A673 (cell line): ENCODE results near the gene PCSK7. TPM values are rescaled to one million over a fixed set of nuclear protein-coding genes. Genes with fewer than 3 reads are reported as not detected.

Experiments used
- BruUV-seq: library from RNA; stranded (reverse); fragments of 400-500 nt; replicated peaks from 2 replicates; lab custom pipeline; 2021; lab: Mats Ljungman, UMichigan
- CTCF ChIA-PET: fragments of 300-600 bp; sonication (Branson Sonifier 250); formaldehyde crosslinking; loops from one replicate; lab custom pipeline; 2022; ENCODE audit warnings: antibody characterized with exemption; lab: Charles Lee
- POLR2A ChIA-PET: fragments of 300-600 bp; sonication (Branson Sonifier 250); formaldehyde crosslinking; loops from one replicate; lab custom pipeline; 2022; ENCODE audit warnings: antibody characterized with exemption; ENCODE audit not compliant: low non-redundant PET; lab: Charles Lee
- DNase-seq: peaks from one replicate; pipeline ENCODE4 v3.0.0-alpha.2; 2015; ENCODE audit warnings: low spot score
- H3K27ac ChIP-seq: fragments of 200-600 bp; sonication (generic); 2 replicates; pipeline ENCODE4 v1.5.1; 2016; ENCODE audit warnings: mixed run types, low read depth, mild to moderate bottlenecking, mixed read lengths, antibody characterized with exemption, low read length; ENCODE audit not compliant: poor library complexity, severe bottlenecking
- H3K27me3 ChIP-seq: fragments of 200-600 bp; sonication (generic); replicated peaks from 2 replicates; pipeline ENCODE4 v1.6.1; 2017; ENCODE audit warnings: mixed run types, low read depth, mild to moderate bottlenecking, mixed read lengths, antibody characterized with exemption, low read length; ENCODE audit not compliant: insufficient read depth, poor library complexity
- H3K36me3 ChIP-seq: fragments of 200-600 bp; sonication (generic); 2 replicates; pipeline ENCODE4 v1.6.1; 2016; ENCODE audit warnings: mixed run types, mild to moderate bottlenecking, mixed read lengths, antibody characterized with exemption, low read length; ENCODE audit not compliant: insufficient read depth, poor library complexity, severe bottlenecking
- H3K4me1 ChIP-seq: fragments of 200-600 bp; sonication (generic); 2 replicates; pipeline ENCODE4 v1.6.1; 2017; ENCODE audit warnings: mixed run types, mild to moderate bottlenecking, mixed read lengths, antibody characterized with exemption, low read length; ENCODE audit not compliant: insufficient read depth, poor library complexity, severe bottlenecking
- H3K4me3 ChIP-seq: fragments of 200-600 bp; sonication (generic); 2 replicates; pipeline ENCODE4 v1.5.1; 2016; ENCODE audit warnings: low read depth, mixed run types, mild to moderate bottlenecking, mixed read lengths, low read length; ENCODE audit not compliant: poor library complexity, severe bottlenecking
- H3K9me3 ChIP-seq: fragments of 200-600 bp; sonication (generic); 2 replicates; pipeline ENCODE4 v1.6.1; 2016; ENCODE audit warnings: mixed run types, low read depth, mild to moderate bottlenecking, mixed read lengths, antibody characterized with exemption, low read length; ENCODE audit not compliant: poor library complexity, severe bottlenecking
- EZH2 ChIP-seq: fragments of 200-600 bp; sonication (generic); IDR thresholded peaks from 2 replicates; pipeline ENCODE4 v1.6.1; 2017; ENCODE audit warnings: borderline replicate concordance, low read depth, mild to moderate bottlenecking, mixed read lengths, antibody characterized with exemption, low read length; ENCODE audit not compliant: poor library complexity, severe bottlenecking
- intact Hi-C: fragments of 100-400 bp; cut with micrococcal nuclease; formaldehyde crosslinking; loops from one replicate; pipeline ENCODE4 v1.10.0; 2022; ENCODE audit not compliant: unreplicated experiment
- total RNA-seq: library from RNA; stranded (reverse); gene quantifications from 2 replicates; pipeline ENCODE4 v1.2.3, GENCODE V29; 2021
- TF ChIP-seq, protein P1 (sequence below): fragments of 300-800, 200-600 bp; sonication (generic); conservative IDR thresholded peaks from 2 replicates; pipeline ENCODE4 v1.5.1; 2017; ENCODE audit warnings: low read depth, mild to moderate bottlenecking, antibody characterized with exemption, low read length, moderate library complexity, mixed read lengths

The PCSK7 gene
- total RNA-seq, 1 experiment from 2014 or later: 49.0 TPM

DNA sequence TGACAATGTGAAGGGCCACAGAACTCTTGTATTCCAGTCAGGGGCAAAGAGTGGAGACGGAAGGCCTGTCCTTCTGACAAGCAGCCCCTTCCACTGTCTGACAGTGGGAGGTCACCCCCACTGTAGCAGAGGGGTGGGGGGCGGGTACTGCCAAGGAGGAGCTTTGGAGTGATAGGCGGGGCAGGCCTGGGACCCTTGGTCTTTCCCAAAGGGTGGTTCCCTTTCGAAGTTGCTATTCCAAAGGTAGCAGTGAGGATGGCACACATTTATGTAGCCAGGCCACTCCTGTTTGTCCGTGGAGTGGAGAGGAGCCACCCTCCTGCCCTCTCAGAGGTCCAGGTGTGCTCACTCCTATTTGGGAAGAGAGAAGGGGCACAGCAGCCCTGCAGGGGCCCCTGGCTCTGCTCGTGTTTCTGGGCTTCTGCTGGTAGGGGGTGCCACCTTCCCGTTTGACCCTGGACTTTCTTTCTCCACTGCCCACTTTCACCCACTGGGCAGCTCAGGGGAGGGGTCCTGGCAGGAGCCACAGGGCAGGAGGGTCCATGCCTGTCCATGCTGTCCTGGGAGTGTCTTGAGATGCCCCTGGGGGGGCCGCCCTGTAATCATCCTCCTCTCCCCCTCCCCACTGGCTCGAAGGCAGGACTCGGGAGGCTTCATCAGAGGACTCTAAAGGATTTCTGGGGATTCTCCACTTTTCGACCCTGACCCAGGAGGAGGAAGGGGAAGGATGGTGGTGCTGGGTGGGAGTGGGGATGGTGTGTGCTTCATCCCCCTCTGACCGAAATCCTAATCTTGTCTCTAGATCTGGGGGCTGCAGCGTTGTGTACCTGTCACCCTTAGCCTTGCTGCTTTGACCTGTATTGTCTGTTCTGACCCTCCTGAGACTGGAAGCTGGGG, 31.7 kb downstream of the PCSK7 start:
- Histone ChIP-seq H3K4me1 (peaks cover 4% of the 10 kb centered on the region), H3K4me3 (no peak overlapping the region), H3K27me3 (no peaks in the 10 kb centered on the region), H3K27ac (no peak overlapping the region), H3K36me3 (peaks cover 4% of the 10 kb centered on the region), H3K9me3 (no peaks in the 10 kb centered on the region)
- no peak for DNase-seq
- intact Hi-C loops: no loop called here
- ChIA-PET POLR2A (no interaction called here), CTCF (no interaction called here)
- BruUV-seq: no TSS peak
- no peak for TF ChIP-seq EZH2
- TF ChIP-seq, protein P1, sequence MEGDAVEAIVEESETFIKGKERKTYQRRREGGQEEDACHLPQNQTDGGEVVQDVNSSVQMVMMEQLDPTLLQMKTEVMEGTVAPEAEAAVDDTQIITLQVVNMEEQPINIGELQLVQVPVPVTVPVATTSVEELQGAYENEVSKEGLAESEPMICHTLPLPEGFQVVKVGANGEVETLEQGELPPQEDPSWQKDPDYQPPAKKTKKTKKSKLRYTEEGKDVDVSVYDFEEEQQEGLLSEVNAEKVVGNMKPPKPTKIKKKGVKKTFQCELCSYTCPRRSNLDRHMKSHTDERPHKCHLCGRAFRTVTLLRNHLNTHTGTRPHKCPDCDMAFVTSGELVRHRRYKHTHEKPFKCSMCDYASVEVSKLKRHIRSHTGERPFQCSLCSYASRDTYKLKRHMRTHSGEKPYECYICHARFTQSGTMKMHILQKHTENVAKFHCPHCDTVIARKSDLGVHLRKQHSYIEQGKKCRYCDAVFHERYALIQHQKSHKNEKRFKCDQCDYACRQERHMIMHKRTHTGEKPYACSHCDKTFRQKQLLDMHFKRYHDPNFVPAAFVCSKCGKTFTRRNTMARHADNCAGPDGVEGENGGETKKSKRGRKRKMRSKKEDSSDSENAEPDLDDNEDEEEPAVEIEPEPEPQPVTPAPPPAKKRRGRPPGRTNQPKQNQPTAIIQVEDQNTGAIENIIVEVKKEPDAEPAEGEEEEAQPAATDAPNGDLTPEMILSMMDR: no peak

DNA sequence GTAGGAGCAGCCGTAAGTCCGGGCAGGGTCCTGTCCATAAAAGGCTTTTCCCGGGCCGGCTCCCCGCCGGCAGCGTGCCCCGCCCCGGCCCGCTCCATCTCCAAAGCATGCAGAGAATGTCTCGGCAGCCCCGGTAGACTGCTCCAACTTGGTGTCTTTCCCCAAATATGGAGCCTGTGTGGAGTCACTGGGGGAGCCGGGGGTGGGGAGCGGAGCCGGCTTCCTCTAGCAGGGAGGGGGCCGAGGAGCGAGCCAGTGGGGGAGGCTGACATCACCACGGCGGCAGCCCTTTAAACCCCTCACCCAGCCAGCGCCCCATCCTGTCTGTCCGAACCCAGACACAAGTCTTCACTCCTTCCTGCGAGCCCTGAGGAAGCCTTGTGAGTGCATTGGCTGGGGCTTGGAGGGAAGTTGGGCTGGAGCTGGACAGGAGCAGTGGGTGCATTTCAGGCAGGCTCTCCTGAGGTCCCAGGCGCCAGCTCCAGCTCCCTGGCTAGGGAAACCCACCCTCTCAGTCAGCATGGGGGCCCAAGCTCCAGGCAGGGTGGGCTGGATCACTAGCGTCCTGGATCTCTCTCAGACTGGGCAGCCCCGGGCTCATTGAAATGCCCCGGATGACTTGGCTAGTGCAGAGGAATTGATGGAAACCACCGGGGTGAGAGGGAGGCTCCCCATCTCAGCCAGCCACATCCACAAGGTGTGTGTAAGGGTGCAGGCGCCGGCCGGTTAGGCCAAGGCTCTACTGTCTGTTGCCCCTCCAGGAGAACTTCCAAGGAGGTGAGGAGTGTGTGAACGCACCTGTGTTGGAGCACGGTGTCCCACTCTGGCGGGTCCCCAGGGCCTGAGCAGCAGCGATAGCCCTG, 32.6 kb downstream of the PCSK7 start, which contains the start of gene TAGLN:
Gene TAGLN (plus strand): TSS at position 318 of the 863 bp plus-strand sequence. CDS start 3,644 bp downstream, outside the sequence.
- intact Hi-C loops: no loop called here
- H3K27me3 ChIP-seq: no peaks in the 10 kb centered on the region
- no peak within 1 kb of the TSS for H3K27ac ChIP-seq
- H3K4me3 ChIP-seq: no peak within 1 kb of the TSS
- TF ChIP-seq, protein P1: no peak
- TF ChIP-seq EZH2: no peak
- BruUV-seq: no TSS peak
- H3K4me1 ChIP-seq: peaks cover 4% of the 10 kb centered on the region
- no peaks in the 10 kb centered on the region for H3K36me3 ChIP-seq
- ChIA-PET CTCF (no interaction called here), POLR2A (no interaction called here)
- peak; percentile 53 for DNase-seq
- no peaks in the 10 kb centered on the region for H3K9me3 ChIP-seq

DNA sequence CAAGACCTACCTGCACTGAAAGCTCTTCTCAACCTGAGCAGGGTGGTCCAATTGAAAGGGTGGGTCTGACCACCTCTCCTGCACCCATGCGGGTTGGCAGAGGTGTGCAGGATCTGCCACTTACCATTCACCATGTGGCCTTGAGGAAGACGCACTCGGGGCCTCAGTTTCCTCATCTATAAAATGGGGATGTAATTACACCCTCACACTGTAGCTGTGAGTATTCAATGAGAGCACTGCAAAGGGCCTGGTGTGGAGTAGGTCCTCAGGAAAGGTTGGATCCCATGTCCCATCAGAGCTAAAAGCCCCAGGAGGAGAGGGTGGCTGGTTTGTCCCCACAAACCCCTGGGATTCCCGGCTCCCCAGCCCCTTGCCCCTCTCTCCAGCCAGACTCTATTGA, 33.3 kb downstream of the PCSK7 start:
- Histone ChIP-seq H3K4me3 (no peak overlapping the region), H3K27me3 (no peaks in the 10 kb centered on the region), H3K27ac (no peak overlapping the region), H3K9me3 (no peaks in the 10 kb centered on the region), H3K4me1 (peaks cover 4% of the 10 kb centered on the region), H3K36me3 (no peaks in the 10 kb centered on the region)
- CTCF ChIA-PET: no interaction called here
- intact Hi-C loops: no loop called here
- DNase-seq: no peak
- POLR2A ChIA-PET: no interaction called here
- BruUV-seq: no TSS peak
- TF ChIP-seq, protein P1: no peak
- TF ChIP-seq EZH2: no peak
